NCI-H226 (cell line): ENCODE measurements around the gene MSANTD2.

ENCODE experiments used
- DNase-seq: peaks from one replicate; pipeline ENCODE4 v3.0.0-alpha.2; 2015

Gene MSANTD2

GRCh38 chr11:124800226-124800929, at the start of gene MSANTD2:
Gene MSANTD2, minus strand, starts transcription at chr11:124800406. Its CDS starts 26 bp downstream, at chr11:124800380.
- peak; percentile 71 for DNase-seq

- DNase-seq: no peak
These were observed 46.0 kb upstream of the MSANTD2 start for GRCh38 chr11:124846070-124846673.

GRCh38 chr11:124844664-124845079, 44.5 kb upstream of the MSANTD2 start:
- no peak for DNase-seq

GRCh38 chr11:124843616-124843910, 43.4 kb upstream of the MSANTD2 start:
- no peak for DNase-seq

- no peak for DNase-seq
These were observed 42.1 kb upstream of the MSANTD2 start for GRCh38 chr11:124842305-124842704.

GRCh38 chr11:124841840-124842239, 41.6 kb upstream of the MSANTD2 start:
- no peak for DNase-seq

- DNase-seq: no peak
These were observed 41.0 kb upstream of the MSANTD2 start for GRCh38 chr11:124841201-124841600.

GRCh38 chr11:124840666-124841065, 40.5 kb upstream of the MSANTD2 start:
- DNase-seq: no peak

GRCh38 chr11:124839972-124840621, 39.9 kb upstream of the MSANTD2 start:
- no peak for DNase-seq

- DNase-seq: no peak
These were observed 39.1 kb upstream of the MSANTD2 start for GRCh38 chr11:124839128-124839971.

- no peak for DNase-seq
These were observed 38.6 kb upstream of the MSANTD2 start for GRCh38 chr11:124838805-124839127.

- DNase-seq: peak; percentile 57
These were observed 37.3 kb upstream of the MSANTD2 start for GRCh38 chr11:124837491-124837856.

- no peak for DNase-seq
These were observed 35.7 kb upstream of the MSANTD2 start for GRCh38 chr11:124835918-124836317.

GRCh38 chr11:124834526-124835180, 34.4 kb upstream of the MSANTD2 start:
- DNase-seq: no peak

GRCh38 chr11:124832571-124832970, 32.4 kb upstream of the MSANTD2 start:
- DNase-seq: no peak

GRCh38 chr11:124831897-124832296, 31.7 kb upstream of the MSANTD2 start:
- no peak for DNase-seq

- DNase-seq: no peak
These were observed 30.5 kb upstream of the MSANTD2 start for GRCh38 chr11:124830749-124831148.

- no peak for DNase-seq
These were observed 29.8 kb upstream of the MSANTD2 start for GRCh38 chr11:124829986-124830385.

- no peak for DNase-seq
These were observed 25.7 kb upstream of the MSANTD2 start for GRCh38 chr11:124825876-124826275.

- DNase-seq: no peak
These were observed 23.5 kb upstream of the MSANTD2 start for GRCh38 chr11:124823512-124824376.

GRCh38 chr11:124821995-124822730, 22.0 kb upstream of the MSANTD2 start:
- no peak for DNase-seq
